GM18868 (cell line): ENCODE data around the gene RGPD3.

Source experiments
- ATAC-seq: cut with Tn5 transposase; IDR thresholded peaks from one replicate; pipeline ENCODE4 v1.9.1; 2021; ENCODE audit warnings: mild to moderate bottlenecking, moderate library complexity; ENCODE audit not compliant: unreplicated experiment

Gene RGPD3

DNA sequence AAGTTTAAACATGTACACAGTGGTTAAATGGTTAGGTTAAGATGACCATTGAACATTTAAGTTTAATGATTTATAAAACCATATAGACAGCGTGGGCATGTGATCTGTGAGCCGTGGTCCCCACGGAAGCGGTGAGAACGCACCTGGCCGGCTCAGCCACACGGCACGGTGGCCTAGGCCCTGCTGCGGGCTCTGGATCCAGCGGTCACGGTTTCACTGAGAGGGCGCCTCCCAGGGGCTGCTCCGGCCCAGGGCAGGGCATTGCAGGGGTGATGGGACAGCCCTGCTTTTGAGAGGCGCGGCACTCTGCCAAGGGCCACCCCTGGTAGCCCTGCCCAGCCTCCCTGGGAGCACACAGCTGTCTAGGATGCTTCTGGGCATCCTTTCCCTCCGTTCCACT is 124.9 kb downstream of the RGPD3 start:
- no peak for ATAC-seq

DNA sequence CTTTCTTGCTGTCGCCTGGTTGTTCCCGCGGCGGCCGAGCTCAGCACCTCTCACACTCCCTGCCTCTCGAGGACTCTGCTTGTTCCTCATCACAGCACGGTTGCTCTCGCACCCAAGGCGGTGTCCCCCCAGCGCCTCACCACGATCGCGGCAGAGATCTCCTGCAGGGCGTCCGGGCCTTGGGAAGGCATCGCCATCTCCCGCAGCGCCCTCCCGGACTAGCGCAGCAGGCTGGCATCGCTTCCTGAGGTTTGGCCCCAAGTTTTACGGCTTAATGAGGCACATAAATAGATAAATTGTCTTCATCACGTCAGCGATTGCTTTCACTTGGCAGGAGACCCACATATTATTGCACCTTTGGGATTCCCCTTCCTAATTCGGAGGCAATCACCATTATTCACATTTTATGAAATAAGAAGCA is 125.4 kb downstream of the RGPD3 start:
- no peak for ATAC-seq

DNA sequence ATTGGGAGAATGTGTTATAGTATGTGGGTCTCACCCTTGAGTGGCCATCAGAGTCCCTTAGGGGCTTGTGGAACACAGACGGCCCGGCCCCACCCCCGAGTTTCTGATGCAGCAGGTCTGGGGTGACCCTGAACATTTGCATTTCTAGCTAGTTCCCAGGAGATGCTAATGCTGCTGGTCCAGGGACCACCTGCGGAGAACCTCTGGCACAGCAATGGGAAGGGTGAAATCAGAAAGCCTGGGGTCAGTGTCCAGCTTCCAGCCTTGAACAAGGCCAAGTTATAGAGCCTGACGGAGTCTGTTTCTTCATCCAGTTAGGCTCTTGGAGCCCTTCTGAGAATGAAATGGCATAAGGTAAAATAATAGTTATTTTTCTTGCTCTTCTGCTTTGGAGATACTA is 126.5 kb downstream of the RGPD3 start:
- ATAC-seq, result no peak
